WTC11 (cell line): ENCODE results near the gene KIAA1210.

ENCODE experiments used
- ATF6 ChIP-seq: sonication (generic); formaldehyde crosslinking; IDR thresholded peaks from 2 replicates; pipeline ENCODE4 v1.8.1; 2023; ENCODE audit warnings: mild to moderate bottlenecking, missing genetic modification reagents
- CREB1 ChIP-seq: sonication (generic); formaldehyde crosslinking; IDR thresholded peaks from 2 replicates; pipeline ENCODE4 v1.8.0; 2023; ENCODE audit warnings: mild to moderate bottlenecking, missing genetic modification reagents
- ESRRA ChIP-seq: sonication (generic); formaldehyde crosslinking; IDR thresholded peaks from 2 replicates; pipeline ENCODE4 v1.8.1; 2022; ENCODE audit warnings: mild to moderate bottlenecking, missing genetic modification reagents, borderline replicate concordance
- GABPB1 ChIP-seq: sonication (generic); formaldehyde crosslinking; IDR thresholded peaks from 2 replicates; pipeline ENCODE4 v1.8.1; 2023; ENCODE audit warnings: mild to moderate bottlenecking, missing genetic modification reagents
- TEAD4 ChIP-seq: sonication (generic); formaldehyde crosslinking; IDR thresholded peaks from 2 replicates; pipeline ENCODE4 v1.8.0; 2022; ENCODE audit warnings: mild to moderate bottlenecking, missing genetic modification reagents
- ZBTB21 ChIP-seq: sonication (generic); formaldehyde crosslinking; IDR thresholded peaks from 2 replicates; pipeline ENCODE4 v1.8.1; 2023; ENCODE audit warnings: mild to moderate bottlenecking, missing genetic modification reagents, borderline replicate concordance
- ZNF138 ChIP-seq: sonication (generic); formaldehyde crosslinking; conservative IDR thresholded peaks from 2 replicates; pipeline ENCODE4 v1.8.1; 2022; ENCODE audit warnings: mild to moderate bottlenecking, moderate library complexity, missing genetic modification reagents
- TF ChIP-seq, protein P1 (sequence below): sonication (generic); formaldehyde crosslinking; IDR thresholded peaks from 2 replicates; pipeline ENCODE4 v1.8.1; 2023; ENCODE audit warnings: mild to moderate bottlenecking, missing genetic modification reagents, moderate library complexity
- TF ChIP-seq, protein P2 (sequence below): fragments of 200-600 bp; IDR thresholded peaks from 2 replicates; pipeline ENCODE4 v1.8.0; 2022; ENCODE audit warnings: antibody characterized with exemption
- TF ChIP-seq, protein P3 (sequence below): sonication (generic); formaldehyde crosslinking; conservative IDR thresholded peaks from 2 replicates; pipeline ENCODE4 v1.8.1; 2022; ENCODE audit warnings: mild to moderate bottlenecking, missing genetic modification reagents

- TF ChIP-seq ESRRA (CRISPR knock-in tag): no peak
- no peak for TF ChIP-seq CREB1 (CRISPR knock-in tag)
- TF ChIP-seq ATF6 (CRISPR knock-in tag): no peak
- no peak for TF ChIP-seq ZBTB21 (CRISPR knock-in tag)
- no peak for TF ChIP-seq GABPB1
- TF ChIP-seq, protein P1, sequence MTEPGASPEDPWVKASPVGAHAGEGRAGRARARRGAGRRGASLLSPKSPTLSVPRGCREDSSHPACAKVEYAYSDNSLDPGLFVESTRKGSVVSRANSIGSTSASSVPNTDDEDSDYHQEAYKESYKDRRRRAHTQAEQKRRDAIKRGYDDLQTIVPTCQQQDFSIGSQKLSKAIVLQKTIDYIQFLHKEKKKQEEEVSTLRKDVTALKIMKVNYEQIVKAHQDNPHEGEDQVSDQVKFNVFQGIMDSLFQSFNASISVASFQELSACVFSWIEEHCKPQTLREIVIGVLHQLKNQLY (CRISPR knock-in tag): no peak
- TF ChIP-seq TEAD4: no peak
- TF ChIP-seq, protein P2, sequence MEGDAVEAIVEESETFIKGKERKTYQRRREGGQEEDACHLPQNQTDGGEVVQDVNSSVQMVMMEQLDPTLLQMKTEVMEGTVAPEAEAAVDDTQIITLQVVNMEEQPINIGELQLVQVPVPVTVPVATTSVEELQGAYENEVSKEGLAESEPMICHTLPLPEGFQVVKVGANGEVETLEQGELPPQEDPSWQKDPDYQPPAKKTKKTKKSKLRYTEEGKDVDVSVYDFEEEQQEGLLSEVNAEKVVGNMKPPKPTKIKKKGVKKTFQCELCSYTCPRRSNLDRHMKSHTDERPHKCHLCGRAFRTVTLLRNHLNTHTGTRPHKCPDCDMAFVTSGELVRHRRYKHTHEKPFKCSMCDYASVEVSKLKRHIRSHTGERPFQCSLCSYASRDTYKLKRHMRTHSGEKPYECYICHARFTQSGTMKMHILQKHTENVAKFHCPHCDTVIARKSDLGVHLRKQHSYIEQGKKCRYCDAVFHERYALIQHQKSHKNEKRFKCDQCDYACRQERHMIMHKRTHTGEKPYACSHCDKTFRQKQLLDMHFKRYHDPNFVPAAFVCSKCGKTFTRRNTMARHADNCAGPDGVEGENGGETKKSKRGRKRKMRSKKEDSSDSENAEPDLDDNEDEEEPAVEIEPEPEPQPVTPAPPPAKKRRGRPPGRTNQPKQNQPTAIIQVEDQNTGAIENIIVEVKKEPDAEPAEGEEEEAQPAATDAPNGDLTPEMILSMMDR: no peak
- TF ChIP-seq ZNF138: no peak
- TF ChIP-seq, protein P3, sequence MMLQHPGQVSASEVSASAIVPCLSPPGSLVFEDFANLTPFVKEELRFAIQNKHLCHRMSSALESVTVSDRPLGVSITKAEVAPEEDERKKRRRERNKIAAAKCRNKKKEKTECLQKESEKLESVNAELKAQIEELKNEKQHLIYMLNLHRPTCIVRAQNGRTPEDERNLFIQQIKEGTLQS (CRISPR knock-in tag): no peak
These were observed 81.7 kb downstream of the KIAA1210 start for GRCh38 chrX:119045884-119046283.
